H1 (cell line): ENCODE data around the gene CHST12. TPM values are rescaled to one million over a fixed set of nuclear protein-coding genes. Genes with fewer than 3 reads are reported as not detected.

Experiments
- CBX5 ChIP-seq: fragments of 300-800, 300-1000 bp; sonication (generic); IDR thresholded peaks from 2 replicates; pipeline ENCODE4 v1.7.1; 2016; ENCODE audit warnings: antibody characterized with exemption, low read length, low read depth
- CTBP2 ChIP-seq: IDR thresholded peaks from 2 replicates; pipeline ENCODE4 v1.7.0; 2011; ENCODE audit warnings: borderline replicate concordance, mild to moderate bottlenecking, moderate library complexity, mixed read lengths, low read length; ENCODE audit not compliant: insufficient read depth, insufficient read length
- CTCF ChIP-seq, 3 experiments: IDR thresholded peaks; 1 replicate in 2 of 3; 2 replicates in 1 of 3; pipeline versions ENCODE4 v1.5.1 to v1.6.1; 2011; ENCODE audit warnings: low read length in 3 of 3, mild to moderate bottlenecking in 3 of 3, inconsistent platforms in 2 of 3, low read depth in 1 of 3, moderate library complexity in 1 of 3; ENCODE audit not compliant: insufficient read depth in 1 of 3; ENCODE audit errors: control extremely low read depth in 1 of 3
- JUN ChIP-seq: IDR thresholded peaks from 2 replicates; pipeline ENCODE4 v1.6.1; 2011; ENCODE audit warnings: low read depth, mild to moderate bottlenecking, improper control_type of control experiment, low read length
- SIX5 ChIP-seq: IDR thresholded peaks from 2 replicates; pipeline ENCODE4 v1.6.1; 2011; ENCODE audit warnings: mild to moderate bottlenecking, low read depth, low read length
- polyA plus RNA-seq, 7 experiments: library from polyadenylated mRNA; depleted of rRNA in 3 of 7; stranded (reverse) in 5 of 7; unstranded in 2 of 7; fragments of >200 nt in 5 of 7; fragments of 200-250 nt in 2 of 7; gene quantifications; 1 replicate in 5 of 7; 2 replicates in 1 of 7; 4 replicates in 1 of 7; pipeline versions ENCODE4 v1.2.1 to v1.2.3, GENCODE V29; 2011 to 2013; ENCODE audit warnings: missing spikeins in 2 of 7, mixed read lengths in 2 of 7
- total RNA-seq: library from RNA; stranded (reverse); fragmentation: NEBNext Ultra II Directional; extraction: Animal tissue kit (Norgen Biotek cat#: 25700); gene quantifications from 2 replicates; pipeline ENCODE4 v1.2.1, GENCODE V29; 2021

CHST12 gene
- total and polyA plus RNA-seq, 2 of the 8 experiments (the other 6 are each of a cell fraction or from before 2014, with no cell fraction given), result 13.4 to 24.1 TPM

- no peak for TF ChIP-seq CTCF (IDR thresholded peaks at IDR 0.05; ENCODE audit: control extremely low read depth in 1 of 3, insufficient read depth in 1 of 3, low read depth in 1 of 3, low read length in 3 of 3)
- no peak for TF ChIP-seq JUN
- no peak for TF ChIP-seq SIX5
- TF ChIP-seq CBX5, result no peak
- no peak for TF ChIP-seq CTBP2
These were observed 12.7 kb downstream of the CHST12 start (continued) for GRCh38 chr7:2416063-2416462.
